ENCODE data around the gene ITGAX.

DNA sequence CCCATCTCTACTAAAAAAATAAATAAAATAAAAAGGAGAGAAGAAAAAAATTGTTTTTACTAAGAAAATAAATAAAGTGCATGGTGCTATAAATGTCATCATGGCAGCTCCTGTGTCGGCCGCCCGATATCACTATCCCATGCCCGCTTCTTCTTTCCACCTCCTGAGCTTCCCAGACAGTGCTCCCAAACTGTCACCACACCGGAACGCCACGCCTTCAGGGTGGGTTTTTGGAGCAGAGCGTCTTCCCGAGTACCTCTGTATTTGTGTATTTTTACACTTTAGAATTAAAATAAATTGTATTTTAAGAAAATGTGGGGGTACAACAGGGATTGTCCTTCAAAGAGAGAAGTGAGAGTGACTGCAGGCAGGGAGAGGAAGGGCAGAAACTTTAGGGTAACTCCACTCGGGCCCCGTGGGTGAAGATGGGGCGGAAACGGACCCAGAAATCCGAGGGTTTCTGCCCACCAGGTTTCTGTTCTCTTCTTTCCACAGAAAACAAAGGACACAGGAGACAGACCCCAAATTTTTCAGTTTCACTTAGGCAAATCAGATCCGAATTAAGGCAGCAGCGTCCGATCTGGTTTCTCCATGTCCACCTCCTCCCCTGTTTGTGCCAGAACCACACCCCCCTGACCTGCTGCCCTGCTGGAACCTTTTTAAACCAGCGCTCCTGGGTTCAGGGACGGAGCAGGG is 3.6 kb upstream of the ITGAX start:
- TF ChIP-seq, protein P1, sequence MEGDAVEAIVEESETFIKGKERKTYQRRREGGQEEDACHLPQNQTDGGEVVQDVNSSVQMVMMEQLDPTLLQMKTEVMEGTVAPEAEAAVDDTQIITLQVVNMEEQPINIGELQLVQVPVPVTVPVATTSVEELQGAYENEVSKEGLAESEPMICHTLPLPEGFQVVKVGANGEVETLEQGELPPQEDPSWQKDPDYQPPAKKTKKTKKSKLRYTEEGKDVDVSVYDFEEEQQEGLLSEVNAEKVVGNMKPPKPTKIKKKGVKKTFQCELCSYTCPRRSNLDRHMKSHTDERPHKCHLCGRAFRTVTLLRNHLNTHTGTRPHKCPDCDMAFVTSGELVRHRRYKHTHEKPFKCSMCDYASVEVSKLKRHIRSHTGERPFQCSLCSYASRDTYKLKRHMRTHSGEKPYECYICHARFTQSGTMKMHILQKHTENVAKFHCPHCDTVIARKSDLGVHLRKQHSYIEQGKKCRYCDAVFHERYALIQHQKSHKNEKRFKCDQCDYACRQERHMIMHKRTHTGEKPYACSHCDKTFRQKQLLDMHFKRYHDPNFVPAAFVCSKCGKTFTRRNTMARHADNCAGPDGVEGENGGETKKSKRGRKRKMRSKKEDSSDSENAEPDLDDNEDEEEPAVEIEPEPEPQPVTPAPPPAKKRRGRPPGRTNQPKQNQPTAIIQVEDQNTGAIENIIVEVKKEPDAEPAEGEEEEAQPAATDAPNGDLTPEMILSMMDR (conservative IDR thresholded peaks at IDR 0.05; ENCODE audit: low read length) = no peak
- TF ChIP-seq EZH2phosphoT487 (IDR thresholded peaks at IDR 0.05; ENCODE audit: borderline replicate concordance) = no peak
